ENCODE data around the gene PON2. TPM values are rescaled to one million over a fixed set of nuclear protein-coding genes. Genes with fewer than 3 reads are reported as not detected.

The PON2 gene
- 112 TPM for total RNA-seq

DNA sequence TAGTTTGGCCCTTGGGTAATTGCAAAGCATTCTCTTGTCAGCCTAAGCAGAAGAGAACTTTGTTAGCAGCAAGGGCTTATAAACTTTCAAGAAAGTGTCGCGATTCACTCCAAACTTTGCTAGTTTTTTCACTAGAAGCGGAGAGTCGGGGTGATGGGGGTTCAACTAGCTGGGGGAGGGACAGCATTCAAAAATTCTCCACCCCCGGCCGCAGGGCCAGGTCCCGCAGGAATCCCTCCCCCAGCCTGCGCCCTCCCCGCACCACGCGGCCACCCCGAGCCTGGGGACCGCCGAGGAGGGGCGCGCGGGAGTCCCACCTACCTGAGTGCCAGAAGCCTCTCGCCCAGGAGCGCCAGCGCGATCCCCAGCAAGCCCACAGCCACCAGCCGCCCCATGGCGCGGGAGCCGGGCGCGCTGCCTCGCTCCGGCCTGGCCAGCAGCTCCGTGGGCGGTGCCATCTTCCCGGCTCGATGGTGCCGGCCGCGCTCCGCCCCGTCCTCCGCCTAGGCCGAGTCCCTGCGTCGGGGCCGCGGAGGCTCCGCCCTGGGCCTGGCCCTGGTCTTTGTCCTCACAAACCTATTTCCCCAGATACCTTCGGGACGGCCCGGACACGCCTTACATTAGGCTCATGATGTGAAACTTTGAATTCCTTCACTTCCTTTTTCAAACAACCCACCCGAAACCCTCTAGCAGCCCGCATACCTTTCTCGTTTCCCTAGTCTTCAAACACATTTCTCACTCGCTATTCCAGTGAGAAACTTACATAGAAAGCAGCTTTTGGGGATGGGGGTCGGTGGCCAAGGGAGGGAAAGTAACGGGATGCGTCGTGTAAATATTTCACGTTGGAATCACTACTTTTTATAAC is at the start of gene PON2:
PON2 (minus strand) TSS at position 472 of the 865 bp plus-strand sequence; CDS start at position 395, 77 bp downstream.

DNA sequence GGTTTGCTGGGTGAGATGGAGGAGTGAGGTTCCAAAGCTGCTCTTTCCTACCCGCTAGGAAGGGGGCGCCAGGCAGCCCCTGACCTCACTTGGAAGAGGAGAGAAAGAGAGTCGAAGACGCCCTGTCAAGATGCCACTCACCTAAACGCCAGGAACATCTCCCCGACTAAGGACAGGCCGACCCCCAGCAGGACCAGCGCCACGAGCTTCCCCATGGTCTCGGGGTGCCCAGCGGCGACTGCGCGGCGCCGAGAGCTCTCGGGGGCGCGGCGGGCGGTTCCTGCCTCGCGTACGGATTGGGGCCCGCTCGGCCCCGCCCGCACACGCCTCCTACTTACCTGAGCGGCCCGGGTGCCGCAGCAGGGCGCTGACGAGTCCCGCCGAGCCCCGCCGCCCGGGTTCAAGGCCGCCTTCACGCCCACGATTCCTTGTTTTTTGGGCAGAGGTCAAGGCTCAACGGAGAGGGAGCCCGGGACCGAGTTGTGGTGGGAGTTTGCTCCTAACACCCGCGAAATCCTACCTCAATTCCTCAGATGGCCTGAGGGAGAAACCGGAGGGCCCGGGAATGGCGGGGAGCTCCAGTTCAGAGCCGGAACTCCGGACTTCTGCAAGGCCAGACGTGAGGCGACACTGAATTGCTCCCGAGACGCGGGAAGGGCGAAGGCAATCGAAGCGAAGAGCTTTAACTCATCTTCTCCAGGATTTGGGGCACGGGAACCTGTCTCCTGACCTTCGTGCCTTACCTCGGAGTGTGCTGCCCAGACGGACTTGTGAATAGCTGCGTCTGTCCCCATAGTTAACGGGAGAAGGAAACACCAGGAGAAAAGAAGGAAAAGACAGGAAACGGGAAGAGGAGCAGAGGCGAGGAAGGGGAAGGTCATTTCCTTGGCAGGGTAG is 38.4 kb downstream of the PON2 start, which contains the start of gene PON3:
PON3 (minus strand) TSS at position 240 of the 897 bp plus-strand sequence; CDS start at position 215, 25 bp downstream.

Other genes starting within 250 kb of the PON2 start
- 0.12 TPM for gene PON1, start 110.5 kb downstream of the PON2 start, total RNA-seq
- gene PON3, start 38.7 kb downstream of the PON2 start, total RNA-seq = 1.9 TPM
- gene ASB4, start 50.9 kb upstream of the PON2 start, total RNA-seq = 7.0 TPM
- 27.2 TPM for gene PDK4, start 161.5 kb upstream of the PON2 start, total RNA-seq